GM18909 (cell line): ENCODE results near the gene MALT1.
"Not testable (repeated sequence)": the region's sequence is repeated elsewhere in the genome, so short reads cannot be mapped to it uniquely, and the experiment has no call there.

Source experiments
- ATAC-seq: cut with Tn5 transposase; IDR thresholded peaks from one replicate; pipeline ENCODE4 v1.9.1; 2021; ENCODE audit warnings: mild to moderate bottlenecking; ENCODE audit not compliant: unreplicated experiment, poor library complexity

The MALT1 gene

GRCh38 chr18:58671111-58671631, at the start of gene MALT1:
Gene MALT1, plus strand, starts transcription at chr18:58671465. Its CDS starts 179 bp downstream, at chr18:58671644.
- ATAC-seq: peak; percentile 81

GRCh38 chr18:58624011-58624410, 47.3 kb upstream of the MALT1 start:
- ATAC-seq: no peak

GRCh38 chr18:58625839-58626238, 45.4 kb upstream of the MALT1 start:
- no peak for ATAC-seq

- ATAC-seq: no peak
Observed at GRCh38 chr18:58630071-58630470, 41.2 kb upstream of the MALT1 start.

- ATAC-seq: no peak
Observed at GRCh38 chr18:58631301-58631700, 40.0 kb upstream of the MALT1 start.

- ATAC-seq: no peak
Observed at GRCh38 chr18:58632552-58632951, 38.7 kb upstream of the MALT1 start.

- no peak for ATAC-seq
Observed at GRCh38 chr18:58633874-58634273, 37.4 kb upstream of the MALT1 start.

GRCh38 chr18:58635891-58636290, 35.4 kb upstream of the MALT1 start:
- no peak for ATAC-seq

- no peak for ATAC-seq
Observed at GRCh38 chr18:58637197-58637596, 34.1 kb upstream of the MALT1 start.

- no peak for ATAC-seq
Observed at GRCh38 chr18:58637946-58638345, 33.3 kb upstream of the MALT1 start.

- ATAC-seq: peak; percentile 60
Observed at GRCh38 chr18:58638441-58638840, 32.8 kb upstream of the MALT1 start.

- ATAC-seq: no peak
Observed at GRCh38 chr18:58639237-58639636, 32.0 kb upstream of the MALT1 start.

- ATAC-seq: no peak
Observed at GRCh38 chr18:58639751-58640427, 31.4 kb upstream of the MALT1 start.

GRCh38 chr18:58640428-58640805, 30.8 kb upstream of the MALT1 start:
- ATAC-seq: no peak

GRCh38 chr18:58640891-58641610, 30.2 kb upstream of the MALT1 start:
- ATAC-seq: no peak

- not testable (repeated sequence) for ATAC-seq
Observed at GRCh38 chr18:58643557-58643956, 27.7 kb upstream of the MALT1 start.

GRCh38 chr18:58645398-58645797, 25.9 kb upstream of the MALT1 start:
- ATAC-seq: no peak

GRCh38 chr18:58646334-58646862, 24.9 kb upstream of the MALT1 start:
- no peak for ATAC-seq

GRCh38 chr18:58649966-58650816, 21.1 kb upstream of the MALT1 start:
- peak; percentile 79 for ATAC-seq

- ATAC-seq: not testable (repeated sequence)
Observed at GRCh38 chr18:58650830-58651229, 20.4 kb upstream of the MALT1 start.
